SU-DHL-6 (cell line): ENCODE results near the gene NFE2.

Experiments
- H2AFZ ChIP-seq: fragments of 200-600 bp; sonication (generic); 2 replicates; pipeline ENCODE4 v1.6.1; 2014; ENCODE audit warnings: low read depth, mild to moderate bottlenecking, moderate library complexity, mixed read lengths, antibody characterized with exemption, low read length; ENCODE audit not compliant: severe bottlenecking
- H3F3A ChIP-seq: fragments of 200-600 bp; shearing (Covaris generic); 2 replicates; pipeline ENCODE4 v1.6.0; 2016; ENCODE audit warnings: antibody characterized with exemption, mild to moderate bottlenecking; ENCODE audit not compliant: insufficient read depth
- H3K27ac ChIP-seq: fragments of 200-600 bp; sonication (generic); 2 replicates; pipeline ENCODE4 v1.5.1; 2016; ENCODE audit warnings: low read depth, mild to moderate bottlenecking, low read length, moderate library complexity, mixed read lengths
- H3K27me3 ChIP-seq: fragments of 200-600 bp; sonication (generic), shearing (Covaris generic); 2 replicates; pipeline ENCODE4 v1.6.0; 2014; ENCODE audit warnings: mild to moderate bottlenecking, low read length
- H3K36me3 ChIP-seq: fragments of 200-600 bp; sonication (generic); 2 replicates; pipeline ENCODE4 v1.6.1; 2014; ENCODE audit warnings: mild to moderate bottlenecking, low read length, mixed read lengths
- H3K4me2 ChIP-seq: fragments of 300-600, 200-600 bp; shearing (Covaris generic), sonication (generic); 2 replicates; pipeline ENCODE4 v1.6.0; 2014; ENCODE audit warnings: low read length, low read depth, mild to moderate bottlenecking; ENCODE audit not compliant: poor library complexity, severe bottlenecking
- H3K4me3 ChIP-seq: fragments of 200-600 bp; sonication (generic); 2 replicates; pipeline ENCODE4 v1.5.1; 2014; ENCODE audit warnings: antibody characterized with exemption, low read length, mild to moderate bottlenecking, mixed read lengths; ENCODE audit not compliant: insufficient read depth, poor library complexity, severe bottlenecking
- H3K79me2 ChIP-seq: fragments of 200-600 bp; sonication (generic); 2 replicates; pipeline ENCODE4 v1.6.1; 2014; ENCODE audit warnings: mild to moderate bottlenecking, low read length, moderate library complexity; ENCODE audit not compliant: insufficient read depth
- H3K9ac ChIP-seq: fragments of 200-600 bp; sonication (generic); 2 replicates; pipeline ENCODE4 v1.7.0; 2014; ENCODE audit warnings: mild to moderate bottlenecking, low read length
- H3K9me2 ChIP-seq: fragments of 200-600 bp; sonication (generic); replicated peaks from 2 replicates; pipeline ENCODE4 v1.6.1; 2014; ENCODE audit warnings: low read length; ENCODE audit not compliant: insufficient read depth
- H3K9me3 ChIP-seq: fragments of 200-600 bp; sonication (generic); 2 replicates; pipeline ENCODE4 v1.6.1; 2014; ENCODE audit warnings: low read length, mixed read lengths; ENCODE audit not compliant: insufficient read depth
- H4K20me1 ChIP-seq: fragments of 200-600 bp; sonication (generic); 2 replicates; pipeline ENCODE4 v1.6.1; 2014; ENCODE audit warnings: low read depth, mild to moderate bottlenecking, antibody characterized with exemption, low read length, moderate library complexity, mixed read lengths
- CTCF ChIP-seq: fragments of 200-600 bp; sonication (generic); IDR thresholded peaks from one replicate; pipeline ENCODE4 v1.5.1; 2017; ENCODE audit warnings: antibody characterized with exemption, mild to moderate bottlenecking, low read length, moderate library complexity; ENCODE audit not compliant: insufficient read depth, poor library complexity, severe bottlenecking
- EZH2phosphoT487 ChIP-seq: fragments of 200-600 bp; sonication (generic), shearing (Covaris generic); conservative IDR thresholded peaks from 2 replicates; pipeline ENCODE4 v1.6.1; 2018; ENCODE audit warnings: mild to moderate bottlenecking, antibody characterized with exemption, low read length, moderate library complexity, mixed read lengths

NFE2 gene

GRCh38 chr12:54272214-54272613 lies 28.6 kb downstream of the NFE2 start:
- H3K27ac ChIP-seq: no peak overlapping the region
- no peaks in the 10 kb centered on the region for H3K27me3 ChIP-seq
- H3F3A ChIP-seq: peaks cover 59% of the 10 kb centered on the region
- H3K36me3 ChIP-seq: peaks cover 23% of the 10 kb centered on the region; the same call in 1 of the 2 replicates
- no peak overlapping the region for H3K4me2 ChIP-seq
- no peaks in the 10 kb centered on the region for H3K9me3 ChIP-seq
- no peak overlapping the region for H3K4me3 ChIP-seq
- no peaks in the 10 kb centered on the region; the same call in 1 of the 2 replicates for H4K20me1 ChIP-seq
- peaks cover 53% of the 10 kb centered on the region for H3K79me2 ChIP-seq
- no peak overlapping the region for H3K9ac ChIP-seq
- TF ChIP-seq CTCF (no peak), EZH2phosphoT487 (no peak)
- no peak overlapping the region for H2AFZ ChIP-seq
- H3K9me2 ChIP-seq: no peaks in the 10 kb centered on the region

GRCh38 chr12:54270345-54270744 lies 30.5 kb downstream of the NFE2 start:
- TF ChIP-seq EZH2phosphoT487 (no peak), CTCF (no peak)
- Histone ChIP-seq H2AFZ (no peak overlapping the region), H3K36me3 (peaks cover 23% of the 10 kb centered on the region; the same call in 1 of the 2 replicates), H3F3A (peaks cover 48% of the 10 kb centered on the region), H3K4me3 (no peak overlapping the region), H3K4me2 (no peak overlapping the region), H3K27me3 (no peaks in the 10 kb centered on the region), H3K27ac (no peak overlapping the region), H3K9ac (no peak overlapping the region), H3K9me2 (no peaks in the 10 kb centered on the region), H3K79me2 (peaks cover 47% of the 10 kb centered on the region), H3K9me3 (no peaks in the 10 kb centered on the region), H4K20me1 (no peaks in the 10 kb centered on the region; the same call in 1 of the 2 replicates)

GRCh38 chr12:54266852-54267251 lies 34.0 kb downstream of the NFE2 start:
- no peak overlapping the region for H3K4me3 ChIP-seq
- H3K27ac ChIP-seq: no peak overlapping the region
- no peaks in the 10 kb centered on the region for H3K27me3 ChIP-seq
- peaks cover 27% of the 10 kb centered on the region for H3K79me2 ChIP-seq
- H3K9me2 ChIP-seq: no peaks in the 10 kb centered on the region
- H3F3A ChIP-seq: peaks cover 22% of the 10 kb centered on the region
- TF ChIP-seq EZH2phosphoT487 (no peak), CTCF (no peak)
- H3K9ac ChIP-seq: no peak overlapping the region
- H3K9me3 ChIP-seq: no peaks in the 10 kb centered on the region
- H2AFZ ChIP-seq: no peak overlapping the region
- H3K4me2 ChIP-seq: no peak overlapping the region
- no peaks in the 10 kb centered on the region for H4K20me1 ChIP-seq
- H3K36me3 ChIP-seq: 0 out of 2 replicates have a peak, but pooled peaks cover 5% of the 10 kb centered on the region
